ENCODE data around the gene CBLB.

The CBLB gene

DNA sequence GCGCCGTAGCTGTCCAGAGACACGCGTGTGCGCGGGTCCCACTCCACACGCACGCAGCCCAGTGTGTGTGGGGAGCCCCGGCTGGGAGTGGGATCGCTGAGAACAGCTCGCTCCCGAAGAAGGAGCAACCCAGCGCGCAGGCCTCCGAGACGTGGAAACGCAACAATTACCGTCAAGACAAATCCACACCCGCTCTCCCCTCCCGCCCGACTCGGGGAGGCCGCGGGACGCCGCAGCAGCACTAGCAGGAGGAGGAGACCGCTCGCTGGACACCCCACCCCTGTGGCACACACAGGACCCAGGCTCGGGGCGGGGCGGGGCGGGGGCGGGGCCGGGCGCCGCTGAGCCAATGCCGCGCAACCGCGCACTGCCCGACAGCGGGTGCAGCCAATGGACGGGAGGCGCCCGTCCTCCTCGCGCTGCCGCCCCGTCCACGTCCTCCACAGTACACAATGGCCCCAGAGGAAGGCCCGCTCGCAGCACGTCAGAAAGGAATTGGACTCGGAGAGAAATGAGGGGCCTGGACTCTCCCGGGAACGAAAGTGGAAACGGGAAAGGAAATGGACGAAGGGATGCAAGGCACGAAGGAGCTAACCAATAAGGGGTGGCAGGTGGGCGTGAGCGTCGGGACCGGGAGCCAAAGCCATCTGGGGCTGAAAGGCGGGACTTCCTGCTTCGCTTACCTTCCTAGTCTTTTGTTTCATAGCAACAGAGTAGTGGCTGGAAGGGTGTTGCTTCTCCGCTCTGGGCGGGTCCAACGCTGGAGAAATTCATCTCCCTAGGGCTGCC is at the start of gene CBLB:
Gene CBLB (minus strand): TSS at position 271 of the 789 bp plus-strand sequence. CDS start 1,435 bp downstream, outside the sequence.
- DNase-seq = peak; percentile 90

DNA sequence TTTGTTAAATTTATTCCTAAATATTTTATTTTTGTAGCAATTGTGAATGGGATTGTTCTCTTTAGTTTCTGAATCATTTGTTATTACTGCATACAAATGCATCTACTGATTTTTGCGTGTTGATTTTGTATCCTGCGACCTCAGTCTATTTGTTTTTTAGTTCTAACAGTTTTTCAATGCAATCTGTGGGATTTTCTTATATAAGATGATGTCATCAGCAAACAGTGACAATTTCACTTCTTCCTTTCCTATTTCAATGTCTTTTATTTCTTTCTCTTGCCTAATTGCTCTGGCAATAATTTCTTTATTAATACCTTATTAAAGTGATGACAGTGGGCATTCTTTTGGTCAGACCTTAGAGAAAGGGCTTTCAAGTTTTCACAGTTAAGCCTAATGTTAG is 48.0 kb upstream of the CBLB start:
- no peak for DNase-seq

DNA sequence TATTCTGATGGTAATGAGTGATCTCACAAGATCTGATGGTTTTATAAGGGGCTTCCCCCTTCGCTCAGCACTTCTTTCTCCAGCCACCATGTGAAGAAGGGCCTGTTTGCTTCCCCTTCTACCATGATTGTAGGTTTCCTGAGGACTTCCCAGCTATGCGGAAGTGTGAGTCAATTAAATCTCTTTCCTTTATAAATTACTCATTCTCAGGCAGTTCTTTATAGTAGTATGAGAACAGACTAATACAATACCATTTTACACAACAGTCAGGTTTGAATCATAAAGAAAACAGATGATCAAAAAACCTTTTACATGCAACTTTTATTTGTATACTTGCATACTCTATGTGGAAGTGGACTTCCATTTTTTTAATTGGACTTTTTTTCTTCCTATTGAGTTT is 46.7 kb upstream of the CBLB start:
- DNase-seq = no peak

DNA sequence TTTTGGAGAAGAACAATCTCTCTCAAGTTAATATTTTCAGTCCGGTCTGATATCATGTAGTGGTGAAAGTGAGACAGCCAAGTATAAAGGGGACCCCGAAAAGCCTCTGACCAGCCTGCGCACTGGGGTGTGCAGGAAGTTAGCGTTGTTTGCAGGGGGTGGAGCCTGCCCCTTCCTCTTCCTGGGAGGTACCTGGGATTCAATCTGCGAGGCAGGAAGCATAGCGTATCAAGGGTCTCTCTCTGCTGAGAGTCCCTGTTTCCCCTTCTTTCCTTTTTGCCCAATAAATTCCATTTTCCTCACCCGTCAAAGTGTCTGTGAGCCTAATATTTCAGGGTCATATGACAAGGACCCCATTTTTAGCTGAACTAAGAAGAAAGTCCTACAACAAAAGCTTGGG is 44.8 kb upstream of the CBLB start:
- DNase-seq = no peak

DNA sequence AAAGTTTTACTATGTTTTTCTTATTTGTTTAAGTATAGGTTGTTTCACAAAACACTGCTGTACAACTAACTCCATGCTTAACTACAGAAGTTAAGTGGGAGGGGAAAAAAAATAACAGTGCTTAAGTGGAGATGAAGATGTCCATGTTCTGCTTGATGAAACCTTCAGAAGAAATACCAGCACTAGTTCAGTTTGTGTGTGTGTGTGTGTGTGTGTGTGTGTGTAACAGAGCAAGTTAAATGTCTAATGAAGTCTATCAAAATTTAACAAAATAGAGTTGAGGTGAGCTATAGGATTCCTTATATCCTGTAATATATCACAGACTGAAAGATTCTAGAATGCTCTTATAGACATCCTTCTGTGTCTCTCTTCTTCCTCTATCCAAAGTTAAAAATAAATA is 44.1 kb upstream of the CBLB start:
- DNase-seq = no peak

DNA sequence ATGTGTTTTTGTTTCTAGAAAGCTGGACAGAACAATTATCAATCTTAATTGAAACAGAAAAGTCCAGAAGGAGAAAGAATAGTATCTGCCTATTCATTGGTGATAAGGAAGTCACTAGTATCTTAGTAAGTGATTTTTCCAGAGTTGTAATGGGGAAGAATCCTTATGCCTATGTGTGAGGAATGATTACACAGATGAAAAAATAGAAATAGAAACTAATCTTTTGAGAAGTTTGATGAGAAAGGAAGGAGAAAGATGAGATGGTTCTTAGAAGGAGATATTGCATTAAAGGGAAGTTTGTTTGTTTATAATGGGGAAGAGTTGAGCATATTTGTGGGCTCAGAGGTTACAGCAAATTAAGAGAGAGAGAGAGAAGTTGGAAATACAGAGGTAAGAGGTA is 42.7 kb upstream of the CBLB start:
- no peak for DNase-seq

DNA sequence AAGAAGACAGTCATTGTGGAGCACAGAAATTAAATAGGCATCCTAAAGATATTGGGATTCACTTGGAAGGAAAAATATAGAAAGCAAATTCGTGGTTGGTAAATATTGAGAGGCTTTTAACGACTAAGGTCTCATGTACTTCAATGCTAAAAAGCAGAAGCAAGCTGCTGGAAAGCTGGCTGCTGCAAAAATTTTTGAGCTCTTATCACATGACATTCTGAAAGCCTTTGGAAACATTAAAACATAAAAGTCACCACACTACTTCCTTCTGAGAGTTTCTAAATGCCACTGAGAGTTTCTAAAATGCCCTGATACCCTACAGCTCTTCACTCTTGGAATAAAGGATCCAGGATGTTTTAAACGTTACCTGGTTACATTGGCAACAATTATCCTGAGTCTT is 39.0 kb upstream of the CBLB start:
- no peak for DNase-seq

DNA sequence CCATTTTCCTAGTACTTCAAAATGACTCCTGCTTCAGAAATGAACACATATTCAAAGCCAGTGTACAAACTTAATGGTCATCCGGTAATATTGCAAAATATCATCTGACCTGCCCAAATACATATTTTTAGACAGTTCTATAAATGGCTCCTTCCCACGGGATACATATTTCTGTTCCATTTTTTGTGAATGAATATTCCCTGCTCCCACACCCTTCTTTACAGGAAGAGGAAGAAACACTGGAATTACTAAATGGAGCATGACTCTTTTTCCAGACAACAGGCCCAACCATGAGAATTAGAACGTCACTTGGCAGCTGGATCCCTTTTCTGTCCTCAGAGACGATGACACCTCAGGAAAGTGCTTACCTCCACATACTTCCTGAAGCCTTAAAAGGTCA is 38.0 kb upstream of the CBLB start:
- no peak for DNase-seq

DNA sequence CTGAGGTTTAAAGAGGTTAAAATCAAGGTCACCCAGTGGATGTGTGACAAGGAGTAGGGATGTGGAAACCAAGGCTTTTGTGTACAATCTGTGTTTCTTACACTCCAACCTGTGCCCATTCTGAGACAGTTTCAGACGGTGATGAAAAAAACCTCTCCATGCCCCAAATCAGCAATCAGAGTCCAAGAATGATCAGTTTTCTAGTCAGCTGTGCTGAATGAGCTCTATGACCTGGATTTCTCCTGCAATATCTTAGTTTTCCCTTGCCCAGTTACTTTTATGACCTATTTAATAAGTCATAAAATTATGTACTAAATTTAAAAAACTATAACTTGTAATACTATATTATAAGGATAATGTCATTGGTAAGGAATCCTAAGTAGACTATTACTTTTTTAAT is 37.5 kb upstream of the CBLB start:
- DNase-seq = no peak

DNA sequence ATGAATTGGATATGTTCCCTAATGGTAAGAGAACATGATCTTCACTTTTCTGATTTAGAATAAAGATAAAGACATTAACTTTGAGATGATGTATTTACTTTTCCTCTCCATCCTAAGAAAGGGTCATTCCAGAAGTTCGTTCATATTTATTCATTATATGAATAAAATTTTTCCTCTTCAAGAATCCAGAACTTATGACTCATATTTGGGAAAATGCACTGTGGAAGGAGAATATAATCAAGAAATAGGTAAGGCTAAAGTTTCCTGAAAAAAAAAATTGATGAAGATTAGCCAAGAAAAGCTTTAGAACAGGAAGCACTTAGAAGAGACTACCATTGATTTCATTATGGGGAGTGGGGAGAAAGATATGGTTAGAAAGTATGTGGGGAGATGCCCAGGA is 36.5 kb upstream of the CBLB start:
- no peak for DNase-seq

DNA sequence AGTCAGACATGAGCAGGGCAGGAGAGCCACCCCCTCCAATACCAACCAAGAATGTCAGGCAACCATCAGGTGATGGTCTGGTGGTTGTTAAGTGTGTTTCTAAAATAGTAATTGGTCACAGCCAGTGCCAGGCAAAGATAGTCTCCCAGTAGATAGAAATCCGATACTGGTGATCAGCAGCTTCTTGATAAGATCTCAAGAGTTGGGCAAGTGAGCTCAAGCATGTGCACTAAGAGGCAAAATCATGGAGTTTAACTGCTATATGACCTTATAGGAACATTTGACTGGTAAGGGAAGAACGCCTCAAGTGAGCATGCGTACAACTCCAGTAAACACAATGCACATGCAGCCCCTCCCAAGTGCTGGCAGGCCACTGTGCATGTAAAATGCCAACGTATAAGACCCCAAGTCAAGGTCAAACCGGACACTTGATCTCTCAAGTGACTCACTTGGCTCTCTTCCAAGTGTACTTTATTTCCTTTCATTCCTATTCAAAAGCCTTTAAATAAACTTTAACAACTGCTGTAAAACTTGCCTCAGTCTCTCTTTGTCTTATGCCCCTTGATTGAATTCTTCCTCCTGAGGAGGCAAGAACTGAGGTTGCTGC is 36.0 kb upstream of the CBLB start:
- no peak for DNase-seq

DNA sequence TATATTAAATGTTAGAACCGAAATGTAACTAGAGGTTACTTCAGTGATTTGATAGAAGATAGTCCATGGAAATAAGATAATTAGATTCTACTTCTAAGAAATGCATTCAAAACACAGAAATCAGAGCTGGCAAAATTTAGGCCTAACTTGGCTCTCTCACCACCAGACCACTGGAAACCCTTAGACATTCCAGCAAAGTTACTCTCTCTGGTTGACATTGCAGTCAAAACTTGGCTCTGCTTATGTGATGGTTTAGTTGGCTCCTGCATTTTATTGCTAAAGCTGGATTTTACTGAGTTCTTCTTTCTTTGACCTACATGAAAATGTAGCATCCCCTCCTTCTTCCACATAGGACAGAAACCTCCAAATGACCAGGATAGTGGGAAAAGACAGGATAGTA is 35.4 kb upstream of the CBLB start:
- no peak for DNase-seq

DNA sequence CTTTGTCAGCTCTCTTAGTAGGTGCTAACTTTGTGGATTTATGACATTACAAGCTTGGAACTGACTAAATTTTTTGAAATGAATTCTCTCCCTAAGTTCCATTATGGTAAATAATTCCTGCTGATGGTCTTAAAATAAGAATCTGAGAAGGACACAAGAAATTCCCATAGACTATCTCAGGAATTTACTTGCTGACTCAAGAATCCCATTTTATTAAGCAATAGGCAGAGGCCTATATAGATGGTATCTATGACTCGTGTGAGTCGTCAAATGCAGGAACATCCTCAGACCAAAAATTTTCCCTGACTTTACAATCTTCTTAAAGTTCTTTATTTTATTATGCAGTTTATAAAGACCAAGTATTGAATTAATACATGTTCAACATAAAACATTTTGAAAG is 30.7 kb upstream of the CBLB start:
- DNase-seq = no peak

DNA sequence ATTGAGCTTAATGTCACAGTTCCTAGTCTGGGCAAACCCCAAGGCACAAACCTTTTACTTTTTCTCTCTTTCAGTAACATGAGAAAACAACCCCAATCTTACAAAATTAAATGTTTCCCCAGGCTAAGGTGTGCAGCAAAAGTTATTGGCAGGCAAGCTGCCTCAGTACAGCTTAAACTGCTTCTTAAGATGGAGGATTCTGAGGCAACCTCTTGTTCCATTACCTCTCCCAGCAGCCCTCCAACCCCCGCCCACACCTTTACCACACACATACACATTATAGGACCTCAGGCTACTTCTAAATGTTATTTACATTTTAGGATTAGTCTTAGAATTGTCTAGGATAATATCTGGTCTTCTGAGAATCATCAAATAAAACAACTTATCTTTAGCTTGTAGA is 22.3 kb upstream of the CBLB start:
- no peak for DNase-seq

DNA sequence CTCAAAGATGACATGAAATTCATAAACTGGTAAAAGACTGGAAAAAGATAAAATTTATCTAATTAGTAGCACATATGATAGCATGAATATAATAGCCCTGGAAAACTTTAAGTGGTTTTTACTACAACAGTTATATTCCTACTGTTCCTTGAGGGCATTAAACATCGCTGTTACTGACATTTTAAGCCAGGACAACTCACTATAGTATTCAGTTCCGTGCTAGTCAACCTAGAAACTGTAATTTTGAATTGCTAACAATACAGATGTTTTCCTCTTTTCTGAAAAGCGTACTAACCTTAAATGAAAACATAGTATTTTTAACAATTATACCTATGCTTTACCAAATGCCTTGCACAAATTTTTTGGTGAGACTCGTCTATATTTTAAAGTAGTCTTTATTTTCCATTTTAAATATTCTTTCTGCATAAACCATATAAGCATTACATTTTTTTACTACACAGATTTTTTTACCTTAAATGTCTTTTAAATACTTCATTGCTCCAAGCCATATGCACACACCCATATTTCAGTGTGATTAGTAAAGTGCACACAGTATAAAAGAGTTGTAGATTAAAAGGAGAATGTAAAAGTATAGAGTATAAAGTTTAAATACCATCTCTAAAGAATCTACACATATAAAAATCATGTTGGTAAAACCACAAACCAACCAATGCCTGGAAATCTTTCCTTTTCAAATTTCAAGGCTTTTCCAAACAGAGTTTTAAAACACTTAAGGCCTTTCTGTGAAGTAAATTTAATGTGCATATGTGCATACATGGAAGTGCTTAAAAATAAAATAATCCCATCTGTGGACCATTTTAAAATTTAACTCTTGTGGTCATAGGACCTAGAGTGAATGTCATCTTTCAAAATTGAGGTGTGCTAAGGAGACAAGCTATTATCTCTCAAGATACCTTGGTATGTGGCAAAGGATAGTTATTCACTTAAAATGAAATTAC is 20.1 kb upstream of the CBLB start:
- DNase-seq = no peak

DNA sequence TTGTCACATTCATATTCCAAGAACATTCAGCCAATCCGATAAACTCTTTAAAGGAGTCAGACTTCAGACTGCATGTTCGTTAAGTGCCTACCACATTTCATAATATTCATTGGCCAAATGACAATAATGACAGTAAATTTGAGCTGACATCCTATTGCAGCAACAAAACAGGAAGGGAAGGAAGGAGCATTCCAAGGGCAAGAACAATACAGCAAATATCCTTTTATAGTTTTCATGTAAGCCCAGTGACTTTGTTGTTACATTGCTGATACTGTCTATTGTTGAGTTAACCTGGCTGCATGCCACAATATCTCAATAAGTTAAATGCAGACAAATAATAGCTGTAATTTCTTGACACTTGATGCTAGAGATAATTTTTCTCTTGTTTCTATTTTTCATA is 16.4 kb upstream of the CBLB start:
- DNase-seq = no peak

DNA sequence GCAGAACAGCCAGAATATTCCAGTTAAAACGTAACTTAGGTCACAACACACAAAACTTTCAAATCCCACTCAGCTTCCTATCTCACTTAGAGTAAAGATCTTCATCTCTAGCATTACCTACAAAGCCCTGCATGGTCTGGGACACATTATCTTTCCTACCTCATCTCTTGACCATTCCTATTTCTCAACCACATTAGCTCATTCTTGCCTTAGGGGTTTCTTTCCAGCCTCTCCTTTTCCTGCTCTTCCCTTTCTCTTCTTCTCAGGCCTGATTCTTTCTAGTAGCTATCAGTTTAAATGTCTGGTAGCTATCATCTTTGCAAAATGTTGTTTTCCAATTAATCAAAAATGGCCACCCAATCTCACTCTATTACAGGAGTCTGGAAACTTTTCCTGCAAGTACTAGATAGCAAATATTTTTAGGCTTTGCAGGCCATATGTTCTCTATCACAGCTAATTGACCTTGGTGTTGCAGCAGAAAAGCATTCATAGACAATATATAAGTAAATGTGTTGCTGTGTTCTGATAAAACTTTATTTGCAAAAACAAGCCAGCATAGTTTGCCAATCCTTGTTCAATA is 15.1 kb upstream of the CBLB start:
- no peak for DNase-seq

DNA sequence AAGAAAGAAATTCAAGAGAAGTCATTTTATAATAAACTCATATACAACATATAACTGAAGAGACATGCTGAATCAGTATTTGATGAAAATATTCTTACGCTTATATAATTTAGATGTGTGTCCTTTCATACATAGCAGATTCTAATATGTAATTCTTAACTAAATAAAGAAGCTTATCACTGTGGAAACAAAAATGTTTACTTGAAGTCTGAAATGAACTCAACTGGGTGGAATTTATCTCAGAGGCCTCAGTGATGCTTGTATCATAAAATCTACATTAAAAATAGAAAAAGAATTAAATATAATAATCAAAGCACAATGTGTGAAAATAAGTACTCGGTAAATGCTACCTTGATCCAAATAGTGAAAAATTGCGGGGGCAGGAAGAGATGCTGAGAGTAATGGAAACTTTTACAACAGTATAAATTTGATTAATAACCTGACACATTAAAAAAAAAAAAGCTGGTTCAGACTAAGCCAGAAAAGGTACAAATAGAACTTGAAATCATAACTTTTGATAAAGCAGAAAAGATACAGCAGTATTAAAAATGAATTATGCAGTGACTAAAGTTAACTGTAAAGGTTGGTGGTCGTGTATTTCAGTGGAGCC is 12.0 kb upstream of the CBLB start:
- no peak for DNase-seq

DNA sequence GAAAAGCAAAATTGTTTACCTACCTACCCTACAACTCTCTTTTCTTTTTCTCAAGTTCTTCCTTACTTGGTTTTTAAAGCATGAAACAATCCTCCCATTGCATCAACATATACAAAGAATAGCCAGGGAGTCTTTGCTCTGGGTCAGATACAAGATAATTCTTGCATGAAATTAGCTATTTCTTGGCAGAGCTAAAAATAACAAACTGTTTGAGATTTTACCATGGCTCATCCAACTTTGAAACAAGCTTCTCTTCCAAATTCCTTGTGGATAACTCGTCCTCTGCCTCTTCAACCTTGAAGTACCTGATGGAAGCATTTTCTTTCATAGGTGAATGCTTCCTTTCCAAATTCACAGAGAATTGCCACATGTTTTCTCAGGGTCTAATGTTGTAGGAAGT is 9.2 kb upstream of the CBLB start:
- DNase-seq = no peak

DNA sequence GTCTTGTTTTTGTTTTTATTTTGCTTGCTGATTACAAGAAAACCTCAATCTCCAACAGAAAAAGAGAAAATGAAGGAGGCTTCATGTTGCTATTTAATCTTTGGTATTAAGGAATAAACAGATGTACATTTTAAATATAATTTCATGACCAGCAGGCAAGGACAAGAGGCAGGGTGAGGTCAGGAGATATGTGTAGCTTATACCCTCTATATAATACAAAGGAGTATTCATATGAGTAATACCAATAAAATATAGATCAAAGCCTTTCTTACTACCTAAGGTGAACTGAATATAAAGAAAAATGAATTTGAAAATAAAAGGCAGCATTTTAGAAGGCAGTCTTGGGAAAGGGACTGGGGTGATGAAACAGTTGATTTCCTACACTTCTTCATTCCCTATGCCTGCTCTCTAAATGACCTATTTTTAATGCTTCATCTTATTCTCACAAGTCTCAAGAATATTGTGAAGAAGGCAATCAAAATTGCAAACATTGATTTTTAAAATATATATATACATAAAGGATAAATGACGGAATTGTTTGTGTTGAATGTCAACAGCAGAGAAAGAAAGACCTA is 8.6 kb upstream of the CBLB start:
- no peak for DNase-seq

DNA sequence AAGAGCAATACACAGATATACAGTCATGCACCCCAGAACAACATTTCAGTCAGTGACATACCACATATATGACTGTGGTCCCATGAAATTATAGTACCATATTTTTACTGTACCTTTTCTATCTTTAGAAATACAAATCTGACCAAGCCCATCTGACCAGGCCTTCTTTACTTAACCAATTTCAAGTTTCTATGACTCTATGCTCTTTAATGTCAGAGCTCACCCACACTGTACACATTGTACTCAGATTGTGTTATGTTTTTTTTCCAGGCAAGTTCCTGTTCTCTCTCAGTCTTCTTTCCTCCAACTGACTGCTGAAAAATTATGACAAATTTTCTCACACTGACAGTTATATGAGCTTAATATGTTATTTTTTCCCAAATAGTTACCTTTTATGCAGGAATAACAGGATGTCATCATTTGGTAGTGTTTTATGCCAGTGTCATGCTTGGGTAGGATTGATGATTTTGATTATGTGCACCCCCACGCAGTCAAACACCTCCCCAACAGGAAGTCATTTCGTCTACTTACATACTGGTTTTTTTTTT is 8.0 kb upstream of the CBLB start:
- no peak for DNase-seq

Measured in activated CD4-positive, alpha-beta T cell treated with anti-CD3 and anti-CD28 coated beads, Interleukin-2, amount 50 U/mL, for 16 hours (primary cell).